Left lung (tissue), 10 donors: ENCODE data around the gene PAPSS2. TPM values are rescaled to one million over a fixed set of nuclear protein-coding genes. Genes with fewer than 3 reads are reported as not detected.

Source experiments
- ATAC-seq: fragments of 200-7000 bp; cut with Tn5 transposase; one replicate; pipeline ENCODE4 v1.9.1; 2020; ENCODE audit warnings: moderate library complexity
- DNase-seq, 4 donors: peaks; one replicate each; pipeline ENCODE4 v3.0.0-alpha.2; 2013 to 2020
- H3K27ac ChIP-seq, 2 donors: fragments of 200-600 bp; sonication (generic) in 1 of 2; one replicate each; pipeline versions ENCODE4 v1.5.0 to v1.8.0; 2020 to 2021
- H3K27me3 ChIP-seq, 2 donors: fragments of 200-600 bp; sonication (generic) in 1 of 2; one replicate each; pipeline versions ENCODE4 v1.5.0 to v1.8.0; 2020 to 2021
- H3K36me3 ChIP-seq, 2 donors: fragments of 200-600 bp; sonication (generic) in 1 of 2; one replicate each; pipeline versions ENCODE4 v1.5.0 to v1.8.0; 2020 to 2021
- H3K4me1 ChIP-seq, 2 donors: fragments of 200-600 bp; one replicate each; pipeline ENCODE4 v1.8.0; 2021
- H3K4me3 ChIP-seq, 2 donors: fragments of 200-600 bp; sonication (generic) in 1 of 2; one replicate each; pipeline versions ENCODE4 v1.5.0 to v1.8.0; 2020 to 2021; ENCODE audit warnings: mild to moderate bottlenecking in 1 of 2
- H3K9me3 ChIP-seq, 2 donors: fragments of 200-600 bp; sonication (generic) in 1 of 2; one replicate each; pipeline versions ENCODE4 v1.5.0 to v1.8.0; 2020 to 2021
- CTCF ChIP-seq, 2 donors: fragments of 200-600 bp; sonication (generic) in 1 of 2; IDR thresholded peaks; one replicate each; pipeline versions ENCODE4 v1.5.0 to v1.8.0; 2021; ENCODE audit warnings: antibody characterized with exemption in 2 of 2
- intact Hi-C, 2 donors: fragments of 100-400 bp; cut with DNase I; formaldehyde crosslinking; loops; one replicate each; pipeline versions ENCODE4 v1.11.2 to v1.14.2; 2022
- polyA plus RNA-seq, 6 donors: library from polyadenylated mRNA; unstranded; fragments of 120-200 nt; gene quantifications; one replicate each; pipeline ENCODE4 v1.2.1, GENCODE V29; 2013; ENCODE audit not compliant: insufficient read length in 6 of 6
- total RNA-seq, 2 donors: library from RNA; stranded (reverse); fragmentation: NEBNext Ultra II Directional; extraction: Animal tissue kit (Norgen Biotek cat#: 25700); gene quantifications; one replicate each; pipeline ENCODE4 v1.2.1, GENCODE V29; 2021
- donor health status: DM: no; HTN: yes; CAD: no.
- donor health status: DM: no; HTN: no; CAD: no.

PAPSS2 gene
- total and polyA plus RNA-seq, 8 donors, result 49.0 to 183 (median 58.0) TPM

GRCh38 chr10:87790185-87790584 is 130.5 kb downstream of the PAPSS2 start:
- no peak overlapping the region for H3K27ac ChIP-seq
- peaks cover 0 to 28% of the 10 kb centered on the region in 2 donors for H3K36me3 ChIP-seq
- no peak for TF ChIP-seq CTCF (IDR thresholded peaks at IDR 0.05)
- no peaks in the 10 kb centered on the region for H3K4me1 ChIP-seq
- no peak for DNase-seq
- H3K27me3 ChIP-seq, result no peaks in the 10 kb centered on the region
- no peak for ATAC-seq
- no peaks in the 10 kb centered on the region for H3K9me3 ChIP-seq
- intact Hi-C loops, result no loop called here
- no peak overlapping the region for H3K4me3 ChIP-seq

- Histone ChIP-seq H3K9me3 (no peaks in the 10 kb centered on the region), H3K36me3 (peaks cover 0 to 23% of the 10 kb centered on the region in 2 donors), H3K27ac (no peak overlapping the region), H3K27me3 (no peaks in the 10 kb centered on the region), H3K4me3 (no peak overlapping the region), H3K4me1 (no peaks in the 10 kb centered on the region)
- intact Hi-C loops, result no loop called here
- DNase-seq (no peak), ATAC-seq (no peak)
- TF ChIP-seq CTCF (IDR thresholded peaks at IDR 0.05), result no peak
These were observed 134.6 kb downstream of the PAPSS2 start for GRCh38 chr10:87794285-87794684.

Other genes starting within 250 kb of the PAPSS2 start
- gene MINPP1, start 155.0 kb upstream of the PAPSS2 start, total RNA-seq, result 10 to 100 TPM; 16.8 to 19.5 TPM
- gene MINPP1, start 155.0 kb upstream of the PAPSS2 start, polyA plus RNA-seq, result 10 to 100 TPM; 38.7 to 50.0 (median 42.5) TPM
- 10 to 100 TPM; 49.2 to 49.7 TPM for gene ATAD1, start 158.3 kb downstream of the PAPSS2 start, total RNA-seq
- gene ATAD1, start 158.3 kb downstream of the PAPSS2 start, polyA plus RNA-seq, result 10 to 100 TPM; 47.6 to 65.0 (median 51.0) TPM
- under 1 TPM; 0.58 to 0.65 TPM for gene KLLN, start 203.7 kb downstream of the PAPSS2 start, total RNA-seq
- gene KLLN, start 203.7 kb downstream of the PAPSS2 start, polyA plus RNA-seq, result 1 to 10 TPM in 5 of 6 donors, under 1 TPM in 1; 0.98 to 1.5 (median 1.3) TPM
- gene PTEN, start 203.7 kb downstream of the PAPSS2 start, total RNA-seq, result 100 to 1,000 TPM in 1 of 2 donors, 10 to 100 TPM in 1; 97.1 to 118 TPM
- 100 to 1,000 TPM; 113 to 140 (median 124) TPM for gene PTEN, start 203.7 kb downstream of the PAPSS2 start, polyA plus RNA-seq